ENCODE results near the gene SDHB. TPM values are rescaled to one million over a fixed set of nuclear protein-coding genes. Genes with fewer than 3 reads are reported as not detected.

The SDHB gene
- total RNA-seq, 2 donors from 2014 or later = 38.9 to 59.4 TPM

GRCh38 chr1:17032741-17033140, 21.1 kb downstream of the SDHB start:
- 69 to 86% methylated on average over 3 of the region's 3 CpGs for WGBS, 2 donors
- ATAC-seq (no peak), DNase-seq (no peak)
- intact Hi-C loops (cut with DNase I) = no loop called here
- H3K36me3 ChIP-seq (replicated peaks in 1 of 2; ENCODE audit: insufficient read depth in 1 of 2, low read depth in 2 of 2) = peaks cover 3 to 6% of the 10 kb centered on the region in 2 donors
- H3K9me3 ChIP-seq = no peaks in the 10 kb centered on the region
- H3K4me1 ChIP-seq = peaks cover 42% of the 10 kb centered on the region
- TF ChIP-seq POLR2A (IDR thresholded peaks at IDR 0.05) (no peak), CTCF (IDR thresholded peaks at IDR 0.05) (no peak)
- H3K4me3 ChIP-seq = no peak overlapping the region
- H3K27ac ChIP-seq = peak overlapping the region in 1 of 4 donors; percentile 40
- no peaks in the 10 kb centered on the region for H3K27me3 ChIP-seq

GRCh38 chr1:17031436-17031835, 22.4 kb downstream of the SDHB start:
- H3K4me3 ChIP-seq = no peak overlapping the region
- 39 to 43% methylated on average over 4 of the region's 4 CpGs for WGBS, 2 donors
- intact Hi-C loops (cut with DNase I) = no loop called here
- peaks cover 0 to 3% of the 10 kb centered on the region in 2 donors for H3K36me3 ChIP-seq (replicated peaks in 1 of 2; ENCODE audit: insufficient read depth in 1 of 2, low read depth in 2 of 2)
- no peaks in the 10 kb centered on the region for H3K27me3 ChIP-seq
- peak overlapping the region in 3 of 4 donors; percentile 39 to 49 (median 40) for H3K27ac ChIP-seq
- TF ChIP-seq POLR2A (IDR thresholded peaks at IDR 0.05) (no peak), CTCF (IDR thresholded peaks at IDR 0.05) (no peak)
- H3K9me3 ChIP-seq = no peaks in the 10 kb centered on the region
- DNase-seq (no peak), ATAC-seq (no peak)
- H3K4me1 ChIP-seq = peaks cover 51% of the 10 kb centered on the region

GRCh38 chr1:17030206-17030605, 23.6 kb downstream of the SDHB start:
- no peak overlapping the region for H3K4me3 ChIP-seq
- no peaks in the 10 kb centered on the region for H3K27me3 ChIP-seq
- DNase-seq (no peak), ATAC-seq (no peak)
- peaks cover 51% of the 10 kb centered on the region for H3K4me1 ChIP-seq
- TF ChIP-seq CTCF (IDR thresholded peaks at IDR 0.05) = no peak
- TF ChIP-seq POLR2A (IDR thresholded peaks at IDR 0.05) = no peak
- intact Hi-C loops (cut with DNase I) = no loop called here
- peaks cover 0 to 6% of the 10 kb centered on the region in 2 donors for H3K36me3 ChIP-seq (replicated peaks in 1 of 2; ENCODE audit: insufficient read depth in 1 of 2, low read depth in 2 of 2)
- no peaks in the 10 kb centered on the region for H3K9me3 ChIP-seq
- 84 to 90% methylated on average over 4 of the region's 4 CpGs for WGBS, 2 donors
- peak overlapping the region in 3 of 4 donors; percentile 69 to 88 (median 80) for H3K27ac ChIP-seq

GRCh38 chr1:17028662-17029188, 25.1 kb downstream of the SDHB start:
- peaks cover 58% of the 10 kb centered on the region for H3K4me1 ChIP-seq
- H3K27me3 ChIP-seq = no peaks in the 10 kb centered on the region
- H3K9me3 ChIP-seq = peaks cover 0 to 1% (median 0%) of the 10 kb centered on the region in 3 donors
- DNase-seq (peak; percentile 58 to 80 (median 78)), ATAC-seq (peak; percentile 64)
- peak overlapping the region; percentile 69 to 88 (median 80) for H3K27ac ChIP-seq
- peaks cover 0 to 8% of the 10 kb centered on the region in 2 donors for H3K36me3 ChIP-seq (replicated peaks in 1 of 2; ENCODE audit: insufficient read depth in 1 of 2, low read depth in 2 of 2)
- TF ChIP-seq POLR2A (IDR thresholded peaks at IDR 0.05) (no peak), CTCF (IDR thresholded peaks at IDR 0.05) (no peak)
- 39 to 41% methylated on average over 5 of the region's 5 CpGs for WGBS, 2 donors
- no peak overlapping the region for H3K4me3 ChIP-seq
- intact Hi-C loops (cut with DNase I) = loop anchor here (10.0 kb wide), 1 partner anchor 54 kb away; no protein-coding TSS in a partner anchor

- H3K27ac ChIP-seq = peak overlapping the region; percentile 69 to 88 (median 80)
- no peak for TF ChIP-seq CTCF (IDR thresholded peaks at IDR 0.05)
- TF ChIP-seq POLR2A (IDR thresholded peaks at IDR 0.05) = no peak
- intact Hi-C loops (cut with DNase I) = loop anchor here (10.0 kb wide), 1 partner anchor 53 kb away; no protein-coding TSS in a partner anchor
- no peak overlapping the region for H3K4me3 ChIP-seq
- peaks cover 0 to 11% of the 10 kb centered on the region in 2 donors for H3K36me3 ChIP-seq (replicated peaks in 1 of 2; ENCODE audit: insufficient read depth in 1 of 2, low read depth in 2 of 2)
- peak; percentile 91 for ATAC-seq
- H3K27me3 ChIP-seq = no peaks in the 10 kb centered on the region
- 19 to 20% methylated on average over 2 of the region's 2 CpGs for WGBS, 2 donors
- DNase-seq = peak; percentile 76 to 92 (median 84)
- peaks cover 0 to 4% (median 0%) of the 10 kb centered on the region in 3 donors for H3K9me3 ChIP-seq
- peaks cover 57% of the 10 kb centered on the region for H3K4me1 ChIP-seq
Observed at GRCh38 chr1:17027900-17028299, 25.9 kb downstream of the SDHB start.

Data from body of pancreas (tissue), 4 donors.